H9 (cell line): ENCODE data around the gene TGM3. TPM values are rescaled to one million over a fixed set of nuclear protein-coding genes. Genes with fewer than 3 reads are reported as not detected.

Experiments
- DNase-seq: peaks from one replicate; pipeline ENCODE4 v3.0.0-alpha.2; 2017
- H2AFZ ChIP-seq: one replicate; pipeline ENCODE4 v1.6.1; 2013; ENCODE audit warnings: mild to moderate bottlenecking, low read length, control low read depth, moderate library complexity
- H2AK5ac ChIP-seq: 2 replicates; pipeline ENCODE4 v1.6.1; 2013; ENCODE audit warnings: low read length, control low read depth, mixed read lengths; ENCODE audit not compliant: insufficient read length
- H2BK120ac ChIP-seq: one replicate; pipeline ENCODE4 v1.6.1; 2013; ENCODE audit warnings: low read depth, mild to moderate bottlenecking, low read length, control low read depth, inconsistent platforms; ENCODE audit not compliant: poor library complexity, severe bottlenecking
- H2BK12ac ChIP-seq: 2 replicates; pipeline ENCODE4 v1.6.1; 2013; ENCODE audit warnings: low read length, control low read depth, mixed read lengths, low read depth; ENCODE audit not compliant: insufficient read length
- H2BK15ac ChIP-seq: 2 replicates; pipeline ENCODE4 v1.6.1; 2013; ENCODE audit warnings: low read depth, low read length, control low read depth
- H2BK20ac ChIP-seq: one replicate; pipeline ENCODE4 v1.6.1; 2013; ENCODE audit warnings: low read depth, mild to moderate bottlenecking, low read length, control low read depth, inconsistent platforms; ENCODE audit not compliant: poor library complexity, severe bottlenecking
- H2BK5ac ChIP-seq: 2 replicates; pipeline ENCODE4 v1.6.1; 2013; ENCODE audit warnings: low read length, control low read depth, mixed read lengths; ENCODE audit not compliant: insufficient read length
- H3K14ac ChIP-seq: 2 replicates; pipeline ENCODE4 v1.6.1; 2013; ENCODE audit warnings: low read length, control low read depth; ENCODE audit not compliant: insufficient read depth
- H3K18ac ChIP-seq: 2 replicates; pipeline ENCODE4 v1.6.1; 2013; ENCODE audit warnings: low read depth, mild to moderate bottlenecking, mixed read lengths, low read length, control low read depth; ENCODE audit not compliant: insufficient read length
- H3K23ac ChIP-seq: 2 replicates; pipeline ENCODE4 v1.6.1; 2013; ENCODE audit warnings: low read length, control low read depth, mixed read lengths, low read depth; ENCODE audit not compliant: insufficient read length
- H3K23me2 ChIP-seq: 2 replicates; pipeline ENCODE4 v1.6.1; 2013; ENCODE audit warnings: low read depth, mild to moderate bottlenecking, mixed read lengths, low read length, control low read depth; ENCODE audit not compliant: insufficient read length, poor library complexity, severe bottlenecking
- H3K27ac ChIP-seq: 2 replicates; pipeline ENCODE4 v1.5.1; 2013; ENCODE audit warnings: low read length, control low read depth, mixed read lengths, low read depth; ENCODE audit not compliant: insufficient read length
- H3K27me3 ChIP-seq: 2 replicates; pipeline ENCODE4 v1.6.1; 2013; ENCODE audit warnings: low read length, control low read depth, inconsistent platforms; ENCODE audit not compliant: insufficient read depth
- H3K4ac ChIP-seq: 2 replicates; pipeline ENCODE4 v1.6.1; 2013; ENCODE audit warnings: low read depth, mild to moderate bottlenecking, control low read depth, inconsistent platforms, low read length, moderate library complexity
- H3K4me1 ChIP-seq: 2 replicates; pipeline ENCODE4 v1.6.1; 2013; ENCODE audit warnings: low read length, control low read depth, inconsistent platforms; ENCODE audit not compliant: insufficient read depth
- H3K4me2 ChIP-seq: 2 replicates; pipeline ENCODE4 v1.6.1; 2013; ENCODE audit warnings: low read length, control low read depth, mixed read lengths; ENCODE audit not compliant: insufficient read length, insufficient read depth
- H3K56ac ChIP-seq: 2 replicates; pipeline ENCODE4 v1.6.1; 2013; ENCODE audit warnings: low read depth, mild to moderate bottlenecking, mixed read lengths, low read length, control low read depth; ENCODE audit not compliant: insufficient read length
- H3K79me1 ChIP-seq: 2 replicates; pipeline ENCODE4 v1.6.1; 2013; ENCODE audit warnings: low read depth, mild to moderate bottlenecking, moderate library complexity, low read length, control low read depth, inconsistent platforms; ENCODE audit not compliant: insufficient read depth, poor library complexity, severe bottlenecking
- H3K79me2 ChIP-seq: 2 replicates; pipeline ENCODE4 v1.6.1; 2013; ENCODE audit warnings: low read length, control low read depth, inconsistent platforms; ENCODE audit not compliant: insufficient read depth
- H3K9ac ChIP-seq: 2 replicates; pipeline ENCODE4 v1.6.1; 2013; ENCODE audit warnings: low read length, control low read depth, mixed read lengths; ENCODE audit not compliant: insufficient read length; ENCODE audit errors: extremely low read depth
- H3K9me3 ChIP-seq: one replicate; pipeline ENCODE4 v1.6.1; 2013; ENCODE audit warnings: low read depth, low read length, inconsistent platforms; ENCODE audit not compliant: control insufficient read depth
- H3T11ph ChIP-seq: one replicate; pipeline ENCODE4 v1.6.1; 2013; ENCODE audit warnings: mild to moderate bottlenecking, low read length, control low read depth, inconsistent platforms
- H4K20me1 ChIP-seq: one replicate; pipeline ENCODE4 v1.6.1; 2013; ENCODE audit not compliant: control insufficient read depth, insufficient read length, insufficient read depth
- H4K5ac ChIP-seq: 2 replicates; pipeline ENCODE4 v1.6.1; 2013; ENCODE audit warnings: low read depth, mild to moderate bottlenecking, mixed read lengths, low read length, control low read depth; ENCODE audit not compliant: insufficient read length
- H4K8ac ChIP-seq: replicated peaks from 2 replicates; pipeline ENCODE4 v1.6.1; 2013; ENCODE audit warnings: low read length, control low read depth, mixed read lengths, low read depth; ENCODE audit not compliant: insufficient read length
- H4K91ac ChIP-seq: 2 replicates; pipeline ENCODE4 v1.6.1; 2013; ENCODE audit warnings: low read depth, mild to moderate bottlenecking, moderate library complexity, mixed read lengths, low read length, control low read depth; ENCODE audit not compliant: insufficient read length
- H3K27ac Mint-ChIP-seq, 3 experiments: 2 replicates in 2 of 3; 3 replicates in 1 of 3; pipeline ENCODE4 v1.8.0; 2020 to 2021; ENCODE audit warnings: mixed read lengths in 3 of 3, mild to moderate bottlenecking in 1 of 3, moderate library complexity in 1 of 3
- H3K27me3 Mint-ChIP-seq: 2 replicates; pipeline ENCODE4 v1.8.0; 2021; ENCODE audit warnings: low read depth, mild to moderate bottlenecking, moderate library complexity, mixed read lengths
- H3K36me3 Mint-ChIP-seq, 3 experiments: 2 replicates in 2 of 3; 3 replicates in 1 of 3; pipeline ENCODE4 v1.8.0; 2020 to 2021; ENCODE audit warnings: low read depth in 3 of 3, mixed read lengths in 3 of 3; ENCODE audit not compliant: insufficient read depth in 1 of 3
- H3K4me1 Mint-ChIP-seq, 2 experiments: 2 replicates each; pipeline ENCODE4 v1.8.0; 2020; ENCODE audit warnings: mixed read lengths in 2 of 2
- H3K4me3 Mint-ChIP-seq, 2 experiments: 2 replicates in 1 of 2; 3 replicates in 1 of 2; pipeline ENCODE4 v1.8.0; 2020 to 2021; ENCODE audit warnings: mild to moderate bottlenecking in 2 of 2, mixed read lengths in 2 of 2, moderate library complexity in 1 of 2
- H3K9me3 Mint-ChIP-seq, 2 experiments: 2 replicates in 1 of 2; 3 replicates in 1 of 2; pipeline ENCODE4 v1.8.0; 2020; ENCODE audit warnings: mild to moderate bottlenecking in 2 of 2, mixed read lengths in 2 of 2, moderate library complexity in 1 of 2
- CTCF ChIP-seq: fragments of 200-600 bp; sonication (generic); conservative IDR thresholded peaks from 3 replicates; pipeline ENCODE4 v1.8.0; 2021; ENCODE audit warnings: antibody characterized with exemption, mild to moderate bottlenecking
- WGBS: extraction: QIAGEN DNeasy Blood & Tissue Kit; methylation state at CpG from one replicate; pipeline ENCODE4 v1.1.7; 2013; ENCODE audit warnings: missing lambda C conversion rate, low lambda C conversion rate, mixed read lengths; ENCODE audit not compliant: insufficient read length; ENCODE audit errors: extremely low coverage; 5-methylcytosine and 5-hydroxymethylcytosine counted together
- total RNA-seq: library from RNA; stranded (reverse); gene quantifications from 2 replicates; pipeline ENCODE4 v1.2.1, GENCODE V29; 2021

Gene TGM3
- total RNA-seq, 1 experiment from 2014 or later: not detected

GRCh38 chr20:2312876-2313275, 17.1 kb downstream of the TGM3 start:
- Mint-ChIP-seq H3K27me3 (no peaks in the 10 kb centered on the region), H3K27ac (no peak overlapping the region), H3K4me3 (no peak overlapping the region), H3K36me3 (no peaks in the 10 kb centered on the region), H3K4me1 (peaks cover 6 to 7% of the 10 kb centered on the region in 2 experiments), H3K9me3 (no peaks in the 10 kb centered on the region)
- H4K5ac ChIP-seq: no peak overlapping the region
- no peak for TF ChIP-seq CTCF
- H4K8ac ChIP-seq: no peak overlapping the region
- no peak overlapping the region for H3K4ac ChIP-seq
- H3K18ac ChIP-seq: no peak overlapping the region
- WGBS: no CpG with 5 or more reads among the region's 8 CpGs
- no peaks in the 10 kb centered on the region for H3K79me2 ChIP-seq
- H2BK5ac ChIP-seq: no peak overlapping the region
- H2AFZ ChIP-seq: no peak overlapping the region
- no peak overlapping the region for H2AK5ac ChIP-seq
- H3K27ac ChIP-seq: no peak overlapping the region
- H2BK12ac ChIP-seq: no peak overlapping the region
- DNase-seq: no peak
- H3K4me2 ChIP-seq: no peak overlapping the region
- H3K23me2 ChIP-seq: no peaks in the 10 kb centered on the region
- no peaks in the 10 kb centered on the region for H3K27me3 ChIP-seq
- no peaks in the 10 kb centered on the region for H3K4me1 ChIP-seq
- H4K20me1 ChIP-seq: no peaks in the 10 kb centered on the region
- no peak overlapping the region for H2BK15ac ChIP-seq
- no peaks in the 10 kb centered on the region for H3K79me1 ChIP-seq
- no peak overlapping the region for H3K56ac ChIP-seq
- H3K23ac ChIP-seq: no peak overlapping the region
- no peak overlapping the region for H3K14ac ChIP-seq
- H3K9ac ChIP-seq: no peak overlapping the region
- H3K9me3 ChIP-seq: no peaks in the 10 kb centered on the region
- H2BK20ac ChIP-seq: no peak overlapping the region
- H3T11ph ChIP-seq: no peak overlapping the region
- H2BK120ac ChIP-seq: no peak overlapping the region
- no peak overlapping the region for H4K91ac ChIP-seq
